ENCODE measurements around the gene LIAS. TPM values are rescaled to one million over a fixed set of nuclear protein-coding genes. Genes with fewer than 3 reads are reported as not detected.

Gene LIAS
- total RNA-seq, 4 donors from 2014 or later: 1.8 to 16.5 (median 11.3) TPM

GRCh38 chr4:39435659-39436563, 22.9 kb upstream of the LIAS start:
- H3K36me3 ChIP-seq: no peaks in the 10 kb centered on the region
- no peak overlapping the region for H3K27ac ChIP-seq
- no peak overlapping the region for H3K4me3 ChIP-seq
- no peaks in the 10 kb centered on the region for H3K27me3 ChIP-seq
- no peaks in the 10 kb centered on the region for H3K4me1 ChIP-seq
- H3K9me3 ChIP-seq: no peaks in the 10 kb centered on the region
- TF ChIP-seq POLR2A (IDR thresholded peaks at IDR 0.05) (no peak), CTCF (IDR thresholded peaks at IDR 0.05) (no peak)
- no peak for DNase-seq
- intact Hi-C loops (cut with DNase I; ENCODE audit: low total_unique reads): no loop called here

GRCh38 chr4:39441593-39441992, 17.3 kb upstream of the LIAS start:
- Histone ChIP-seq H3K4me3 (no peak overlapping the region), H3K27ac (no peak overlapping the region), H3K36me3 (no peaks in the 10 kb centered on the region), H3K27me3 (no peaks in the 10 kb centered on the region), H3K9me3 (no peaks in the 10 kb centered on the region), H3K4me1 (no peaks in the 10 kb centered on the region)
- intact Hi-C loops (cut with DNase I; ENCODE audit: low total_unique reads): no loop called here
- TF ChIP-seq CTCF (IDR thresholded peaks at IDR 0.05) (no peak), POLR2A (IDR thresholded peaks at IDR 0.05) (no peak)
- no peak for DNase-seq

GRCh38 chr4:39442998-39443397, 15.9 kb upstream of the LIAS start:
- intact Hi-C loops (cut with DNase I; ENCODE audit: low total_unique reads): no loop called here
- H3K4me1 ChIP-seq: peaks cover 0 to 6% of the 10 kb centered on the region in 2 donors
- no peak overlapping the region for H3K4me3 ChIP-seq
- H3K27ac ChIP-seq: no peak overlapping the region
- H3K36me3 ChIP-seq: no peaks in the 10 kb centered on the region
- no peak for DNase-seq
- no peaks in the 10 kb centered on the region for H3K27me3 ChIP-seq
- no peak for TF ChIP-seq POLR2A (IDR thresholded peaks at IDR 0.05)
- TF ChIP-seq CTCF (IDR thresholded peaks at IDR 0.05): no peak
- no peaks in the 10 kb centered on the region for H3K9me3 ChIP-seq

- Histone ChIP-seq H3K4me3 (peak overlapping the region; percentile 20 to 32), H3K9me3 (no peaks in the 10 kb centered on the region), H3K27me3 (no peaks in the 10 kb centered on the region), H3K4me1 (peaks cover 0 to 6% of the 10 kb centered on the region in 2 donors), H3K27ac (no peak overlapping the region), H3K36me3 (no peaks in the 10 kb centered on the region)
- TF ChIP-seq POLR2A (IDR thresholded peaks at IDR 0.05) (no peak), CTCF (IDR thresholded peaks at IDR 0.05) (no peak)
- DNase-seq: no peak
- intact Hi-C loops (cut with DNase I; ENCODE audit: low total_unique reads): no loop called here
These were observed 12.4 kb upstream of the LIAS start for GRCh38 chr4:39446483-39446841.

GRCh38 chr4:39446842-39447573, 11.8 kb upstream of the LIAS start:
- H3K4me1 ChIP-seq: peaks cover 0 to 6% of the 10 kb centered on the region in 2 donors
- DNase-seq: peak; percentile 25 to 29
- no peaks in the 10 kb centered on the region for H3K36me3 ChIP-seq
- H3K4me3 ChIP-seq: peak overlapping the region; percentile 20 to 32
- no peaks in the 10 kb centered on the region for H3K27me3 ChIP-seq
- H3K27ac ChIP-seq: no peak overlapping the region
- TF ChIP-seq CTCF (IDR thresholded peaks at IDR 0.05): peak in 1 of 4 experiments; percentile 5
- no peak for TF ChIP-seq POLR2A (IDR thresholded peaks at IDR 0.05)
- H3K9me3 ChIP-seq: no peaks in the 10 kb centered on the region
- intact Hi-C loops (cut with DNase I; ENCODE audit: low total_unique reads): no loop called here
